ENCODE data around the gene MRAP2.

DNA sequence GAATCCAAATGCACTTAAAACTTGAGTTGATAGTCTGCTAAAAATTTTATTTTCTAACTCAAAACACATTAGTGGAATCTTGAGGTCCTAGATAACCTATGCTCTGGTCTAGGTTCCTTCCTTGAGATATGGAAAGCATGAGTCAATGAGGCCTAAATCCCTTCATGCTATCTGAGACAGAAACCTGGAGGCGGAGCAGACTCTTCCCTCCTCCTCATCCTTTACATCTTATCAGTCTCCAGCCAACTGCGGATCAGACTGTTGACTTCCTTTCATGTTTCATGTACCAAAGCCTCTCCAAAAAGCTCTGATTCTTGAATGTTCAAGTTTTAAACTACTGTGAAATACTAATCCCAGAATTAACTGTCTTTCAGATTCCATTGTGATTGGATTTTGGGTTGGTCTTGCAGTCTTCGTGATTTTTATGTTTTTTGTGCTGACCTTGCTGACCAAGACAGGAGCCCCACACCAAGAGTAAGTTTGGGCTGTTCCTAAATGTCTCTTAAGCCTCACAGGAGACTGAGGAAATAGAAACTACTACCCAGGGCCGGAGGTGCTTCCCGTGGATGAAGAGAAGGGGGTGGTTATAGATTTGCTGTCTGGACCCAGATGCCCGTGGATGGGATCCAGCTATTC, 29.1 kb downstream of the MRAP2 start:
- TF ChIP-seq, protein P1, sequence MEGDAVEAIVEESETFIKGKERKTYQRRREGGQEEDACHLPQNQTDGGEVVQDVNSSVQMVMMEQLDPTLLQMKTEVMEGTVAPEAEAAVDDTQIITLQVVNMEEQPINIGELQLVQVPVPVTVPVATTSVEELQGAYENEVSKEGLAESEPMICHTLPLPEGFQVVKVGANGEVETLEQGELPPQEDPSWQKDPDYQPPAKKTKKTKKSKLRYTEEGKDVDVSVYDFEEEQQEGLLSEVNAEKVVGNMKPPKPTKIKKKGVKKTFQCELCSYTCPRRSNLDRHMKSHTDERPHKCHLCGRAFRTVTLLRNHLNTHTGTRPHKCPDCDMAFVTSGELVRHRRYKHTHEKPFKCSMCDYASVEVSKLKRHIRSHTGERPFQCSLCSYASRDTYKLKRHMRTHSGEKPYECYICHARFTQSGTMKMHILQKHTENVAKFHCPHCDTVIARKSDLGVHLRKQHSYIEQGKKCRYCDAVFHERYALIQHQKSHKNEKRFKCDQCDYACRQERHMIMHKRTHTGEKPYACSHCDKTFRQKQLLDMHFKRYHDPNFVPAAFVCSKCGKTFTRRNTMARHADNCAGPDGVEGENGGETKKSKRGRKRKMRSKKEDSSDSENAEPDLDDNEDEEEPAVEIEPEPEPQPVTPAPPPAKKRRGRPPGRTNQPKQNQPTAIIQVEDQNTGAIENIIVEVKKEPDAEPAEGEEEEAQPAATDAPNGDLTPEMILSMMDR (IDR thresholded peaks at IDR 0.05): no peak
- no peak for TF ChIP-seq POLR2A (IDR thresholded peaks at IDR 0.05)
